ENCODE results near the gene FBXL19. TPM values are rescaled to one million over a fixed set of nuclear protein-coding genes. Genes with fewer than 3 reads are reported as not detected.

Gene FBXL19
- polyA plus RNA-seq, 1 of the 3 experiments (the other 2 are of a cell fraction): 20.6 TPM

- peaks cover 13 to 45% of the 10 kb centered on the region in 2 experiments for H3K36me3 ChIP-seq (replicated peaks in 1 of 2; ENCODE audit: control insufficient read depth in 1 of 2, insufficient read depth in 2 of 2, low read length in 1 of 2)
- no peaks in the 10 kb centered on the region for H3K9me3 ChIP-seq
- H3K9ac ChIP-seq: no peak overlapping the region
- CTCF ChIA-PET: interaction anchor here (0.6 to 4.6 kb wide), 10 partner anchors 10 to 81 kb away, joined by 3 to 39 read pairs (median 4); no protein-coding TSS in a partner anchor
- no peak overlapping the region; the same call in 1 of the 2 replicates for H3K4me2 ChIP-seq
- no peaks in the 10 kb centered on the region for H4K20me1 ChIP-seq (ENCODE audit: insufficient read depth)
- H3K4me1 ChIP-seq (ENCODE audit: control insufficient read depth in 1 of 2, insufficient read depth in 2 of 2, low read depth in 1 of 2, low read length in 1 of 2): peaks cover 0 to 23% of the 10 kb centered on the region in 2 experiments; a peak in 1 of 4 replicates
- 77% methylated on average over 10 of the region's 10 CpGs for WGBS (ENCODE audit: low lambda C conversion rate)
- POLR2A ChIA-PET: no interaction called here
- H3K4me3 ChIP-seq (ENCODE audit: low read depth in 2 of 2, low read length in 1 of 2): no peak overlapping the region
- no peak overlapping the region for H2AFZ ChIP-seq (ENCODE audit: low read depth)
- no peak for TF ChIP-seq ELF1 (IDR thresholded peaks at IDR 0.05)
- TF ChIP-seq RAD21 (IDR thresholded peaks at IDR 0.05; ENCODE audit: low read length): no peak
- TF ChIP-seq YY1 (IDR thresholded peaks at IDR 0.05; ENCODE audit: low read depth): no peak
- no peak for TF ChIP-seq ZBTB33 (IDR thresholded peaks at IDR 0.05; ENCODE audit: borderline replicate concordance, low read depth)
- TF ChIP-seq SIN3A (IDR thresholded peaks at IDR 0.05; ENCODE audit: borderline replicate concordance, low read depth, low read length): no peak
- H3K79me2 ChIP-seq (ENCODE audit: insufficient read depth): peaks cover 14% of the 10 kb centered on the region
- peaks cover 9% of the 10 kb centered on the region for H3F3A ChIP-seq (replicated peaks; ENCODE audit: insufficient read depth)
- no peak overlapping the region; a peak in 1 of 4 replicates for H3K27ac ChIP-seq (ENCODE audit: low read depth in 2 of 2, low read length in 1 of 2)
- H3K27me3 ChIP-seq (ENCODE audit: insufficient read depth): no peaks in the 10 kb centered on the region
- no peak for DNase-seq
- H3K9me2 ChIP-seq: no peaks in the 10 kb centered on the region
Measured at GRCh38 chr16:30925995-30926811, 2.8 kb downstream of the FBXL19 start.

- Histone ChIP-seq H3K9ac (no peak overlapping the region), H4K20me1 (ENCODE audit: insufficient read depth) (no peaks in the 10 kb centered on the region), H3K36me3 (replicated peaks in 1 of 2; ENCODE audit: control insufficient read depth in 1 of 2, insufficient read depth in 2 of 2, low read length in 1 of 2) (peaks cover 22 to 51% of the 10 kb centered on the region in 2 experiments), H3K79me2 (ENCODE audit: insufficient read depth) (peaks cover 14% of the 10 kb centered on the region), H3K27me3 (ENCODE audit: insufficient read depth) (no peaks in the 10 kb centered on the region), H3K4me3 (ENCODE audit: low read depth in 2 of 2, low read length in 1 of 2) (no peak overlapping the region; a peak in 2 of 4 replicates), H2AFZ (ENCODE audit: low read depth) (no peak overlapping the region), H3K4me1 (ENCODE audit: control insufficient read depth in 1 of 2, insufficient read depth in 2 of 2, low read depth in 1 of 2, low read length in 1 of 2) (peaks cover 0 to 23% of the 10 kb centered on the region in 2 experiments; a peak in 1 of 4 replicates), H3F3A (replicated peaks; ENCODE audit: insufficient read depth) (peaks cover 1% of the 10 kb centered on the region), H3K27ac (ENCODE audit: low read depth in 2 of 2, low read length in 1 of 2) (no peak overlapping the region), H3K9me3 (no peaks in the 10 kb centered on the region), H3K4me2 (peak overlapping the region; percentile 41; the same call in 1 of the 2 replicates), H3K9me2 (no peaks in the 10 kb centered on the region)
- ChIA-PET CTCF (interaction anchor here (0.6 to 4.6 kb wide), 5 partner anchors 15 to 82 kb away, joined by 3 to 39 read pairs (median 10); no protein-coding TSS in a partner anchor), POLR2A (interaction anchor here (1.0 to 1.2 kb wide), 3 partner anchors 15 to 190 kb away, joined by 3 to 4 read pairs (median 4); partner anchors contain the start of gene KAT8)
- no peak for DNase-seq
- TF ChIP-seq FOSL2 (IDR thresholded peaks at IDR 0.05; ENCODE audit: borderline replicate concordance, low read depth): no peak
- no peak for TF ChIP-seq CHD2 (IDR thresholded peaks at IDR 0.05; ENCODE audit: low read length, partially characterized antibody)
- TF ChIP-seq TEAD4 (IDR thresholded peaks at IDR 0.05; ENCODE audit: borderline replicate concordance, insufficient read depth): no peak
- TF ChIP-seq IRF3 (IDR thresholded peaks at IDR 0.05; ENCODE audit: low read depth, low read length): no peak
- no peak for TF ChIP-seq FOXJ3 (CRISPR knock-in tag; IDR thresholded peaks at IDR 0.05)
- no peak for TF ChIP-seq USF1 (IDR thresholded peaks at IDR 0.05; ENCODE audit: borderline replicate concordance, low read depth)
- WGBS (ENCODE audit: low lambda C conversion rate): 94% methylated on average over 7 of the region's 22 CpGs
Measured at GRCh38 chr16:30926937-30927788, 3.8 kb downstream of the FBXL19 start.
